ENCODE measurements around the gene CPLX1.

Gene CPLX1

GRCh38 chr4:857461-857860 is 31.5 kb upstream of the CPLX1 start:
- DNase-seq (ENCODE audit: insufficient read length, low spot score), result no peak
- no peak for FAIRE-seq
- TF ChIP-seq POU2F2 (IDR thresholded peaks at IDR 0.05; ENCODE audit: low read depth, low read length) (no peak), TAF1 (IDR thresholded peaks at IDR 0.05; ENCODE audit: low read depth, low read length) (no peak), SPI1 (IDR thresholded peaks at IDR 0.05; ENCODE audit: low read depth, low read length) (no peak), POLR2A (IDR thresholded peaks at IDR 0.05; ENCODE audit: low read depth, low read length) (no peak), POLR2AphosphoS5 (IDR thresholded peaks at IDR 0.05; ENCODE audit: low read depth, low read length) (no peak), PAX5 (IDR thresholded peaks at IDR 0.05; ENCODE audit: insufficient read depth, low read length, severe bottlenecking) (no peak)

- FAIRE-seq (peak; percentile 83), DNase-seq (ENCODE audit: insufficient read length, low spot score) (no peak)
- TF ChIP-seq SPI1 (IDR thresholded peaks at IDR 0.05; ENCODE audit: low read depth, low read length) (no peak), TAF1 (IDR thresholded peaks at IDR 0.05; ENCODE audit: low read depth, low read length) (no peak), POLR2AphosphoS5 (IDR thresholded peaks at IDR 0.05; ENCODE audit: low read depth, low read length) (peak; percentile 55; the same call in 1 of the 2 replicates), POLR2A (IDR thresholded peaks at IDR 0.05; ENCODE audit: low read depth, low read length) (no peak)
Observed at GRCh38 chr4:856225-856901, 30.4 kb upstream of the CPLX1 start.

- DNase-seq (ENCODE audit: insufficient read length, low spot score), result no peak
- TF ChIP-seq PAX5 (IDR thresholded peaks at IDR 0.05; ENCODE audit: insufficient read depth, low read length, severe bottlenecking) (no peak), POLR2AphosphoS5 (IDR thresholded peaks at IDR 0.05; ENCODE audit: low read depth, low read length) (no peak), SPI1 (IDR thresholded peaks at IDR 0.05; ENCODE audit: low read depth, low read length) (no peak), TAF1 (IDR thresholded peaks at IDR 0.05; ENCODE audit: low read depth, low read length) (no peak)
- FAIRE-seq, result no peak
Observed at GRCh38 chr4:855880-856224, 29.9 kb upstream of the CPLX1 start.

- FAIRE-seq, result no peak
- no peak for DNase-seq (ENCODE audit: insufficient read length, low spot score)
Observed at GRCh38 chr4:854356-854755, 28.4 kb upstream of the CPLX1 start.

GRCh38 chr4:853416-853781 is 27.5 kb upstream of the CPLX1 start:
- no peak for DNase-seq (ENCODE audit: insufficient read length, low spot score)
- no peak for FAIRE-seq

More at GRCh38 chr4:854356-854755, 28.4 kb upstream of the CPLX1 start:
- no peak for TF ChIP-seq PAX5 (IDR thresholded peaks at IDR 0.05; ENCODE audit: insufficient read depth, low read length, severe bottlenecking)
- TF ChIP-seq POLR2AphosphoS5 (IDR thresholded peaks at IDR 0.05; ENCODE audit: low read depth, low read length), result no peak
- no peak for TF ChIP-seq POU2F2 (IDR thresholded peaks at IDR 0.05; ENCODE audit: low read depth, low read length)
- no peak for TF ChIP-seq POLR2A (IDR thresholded peaks at IDR 0.05; ENCODE audit: low read depth, low read length)
- no peak for TF ChIP-seq TAF1 (IDR thresholded peaks at IDR 0.05; ENCODE audit: low read depth, low read length)
- no peak for TF ChIP-seq SPI1 (IDR thresholded peaks at IDR 0.05; ENCODE audit: low read depth, low read length)

GRCh38 chr4:851701-852430 is 25.9 kb upstream of the CPLX1 start:
- no peak for DNase-seq (ENCODE audit: insufficient read length, low spot score)
- no peak for FAIRE-seq
- TF ChIP-seq POLR2AphosphoS5 (IDR thresholded peaks at IDR 0.05; ENCODE audit: low read depth, low read length) (no peak), SPI1 (IDR thresholded peaks at IDR 0.05; ENCODE audit: low read depth, low read length) (no peak), POU2F2 (IDR thresholded peaks at IDR 0.05; ENCODE audit: low read depth, low read length) (no peak), PAX5 (IDR thresholded peaks at IDR 0.05; ENCODE audit: insufficient read depth, low read length, severe bottlenecking) (no peak), POLR2A (IDR thresholded peaks at IDR 0.05; ENCODE audit: low read depth, low read length) (no peak), TAF1 (IDR thresholded peaks at IDR 0.05; ENCODE audit: low read depth, low read length) (no peak)

More at GRCh38 chr4:853416-853781, 27.5 kb upstream of the CPLX1 start:
- TF ChIP-seq TAF1 (IDR thresholded peaks at IDR 0.05; ENCODE audit: low read depth, low read length), result no peak
- TF ChIP-seq PAX5 (IDR thresholded peaks at IDR 0.05; ENCODE audit: insufficient read depth, low read length, severe bottlenecking), result no peak
- TF ChIP-seq POLR2A (IDR thresholded peaks at IDR 0.05; ENCODE audit: low read depth, low read length), result no peak

- FAIRE-seq (no peak), DNase-seq (ENCODE audit: insufficient read length, low spot score) (no peak)
- TF ChIP-seq POLR2AphosphoS5 (IDR thresholded peaks at IDR 0.05; ENCODE audit: low read depth, low read length) (no peak), POLR2A (IDR thresholded peaks at IDR 0.05; ENCODE audit: low read depth, low read length) (no peak), PAX5 (IDR thresholded peaks at IDR 0.05; ENCODE audit: insufficient read depth, low read length, severe bottlenecking) (no peak), SPI1 (IDR thresholded peaks at IDR 0.05; ENCODE audit: low read depth, low read length) (no peak), TAF1 (IDR thresholded peaks at IDR 0.05; ENCODE audit: low read depth, low read length) (no peak), POU2F2 (IDR thresholded peaks at IDR 0.05; ENCODE audit: low read depth, low read length) (no peak)
Observed at GRCh38 chr4:850323-850945, 24.5 kb upstream of the CPLX1 start.

GRCh38 chr4:849478-850175 is 23.7 kb upstream of the CPLX1 start:
- DNase-seq (ENCODE audit: insufficient read length, low spot score) (no peak), FAIRE-seq (no peak)
- TF ChIP-seq POLR2AphosphoS5 (IDR thresholded peaks at IDR 0.05; ENCODE audit: low read depth, low read length), result no peak
- no peak for TF ChIP-seq PAX5 (IDR thresholded peaks at IDR 0.05; ENCODE audit: insufficient read depth, low read length, severe bottlenecking)
- no peak for TF ChIP-seq TAF1 (IDR thresholded peaks at IDR 0.05; ENCODE audit: low read depth, low read length)
- TF ChIP-seq POLR2A (IDR thresholded peaks at IDR 0.05; ENCODE audit: low read depth, low read length), result no peak
- no peak for TF ChIP-seq POU2F2 (IDR thresholded peaks at IDR 0.05; ENCODE audit: low read depth, low read length)
- TF ChIP-seq SPI1 (IDR thresholded peaks at IDR 0.05; ENCODE audit: low read depth, low read length), result no peak

- FAIRE-seq (no peak), DNase-seq (ENCODE audit: insufficient read length, low spot score) (no peak)
Observed at GRCh38 chr4:848803-849477, 23.0 kb upstream of the CPLX1 start.

More at GRCh38 chr4:848803-849477, 23.0 kb upstream of the CPLX1 start:
- TF ChIP-seq TAF1 (IDR thresholded peaks at IDR 0.05; ENCODE audit: low read depth, low read length) (no peak), SPI1 (IDR thresholded peaks at IDR 0.05; ENCODE audit: low read depth, low read length) (no peak), PAX5 (IDR thresholded peaks at IDR 0.05; ENCODE audit: insufficient read depth, low read length, severe bottlenecking) (no peak), POU2F2 (IDR thresholded peaks at IDR 0.05; ENCODE audit: low read depth, low read length) (no peak), POLR2A (IDR thresholded peaks at IDR 0.05; ENCODE audit: low read depth, low read length) (no peak), POLR2AphosphoS5 (IDR thresholded peaks at IDR 0.05; ENCODE audit: low read depth, low read length) (no peak)

Data from GM12891 (cell line).